H1 (cell line): Measurements from ENCODE around the gene IFRD1.

Experiments
- CBX8 ChIP-seq: fragments of 300-800, 300-1000 bp; sonication (generic); IDR thresholded peaks from 2 replicates; pipeline ENCODE4 v1.7.1; 2016; ENCODE audit warnings: low read depth, low read length, borderline replicate concordance
- CREB1 ChIP-seq: IDR thresholded peaks from 2 replicates; pipeline ENCODE4 v1.6.1; 2012; ENCODE audit warnings: inconsistent platforms
- EZH2 ChIP-seq: fragments of 200-600 bp; sonication (generic); IDR thresholded peaks from 2 replicates; pipeline ENCODE4 v1.7.1; 2012; ENCODE audit warnings: low read depth, mild to moderate bottlenecking, moderate library complexity, low read length, inconsistent platforms; ENCODE audit not compliant: severe bottlenecking
- HDAC6 ChIP-seq: IDR thresholded peaks from one replicate; pipeline ENCODE4 v1.7.1; 2012; ENCODE audit warnings: low read depth, mild to moderate bottlenecking, inconsistent platforms, low read length, moderate library complexity
- POLR2A ChIP-seq, 2 experiments: IDR thresholded peaks; 1 replicate in 1 of 2; 2 replicates in 1 of 2; pipeline ENCODE4 v1.6.1; 2011; ENCODE audit warnings: low read depth in 2 of 2, low read length in 2 of 2, mild to moderate bottlenecking in 2 of 2; ENCODE audit errors: control extremely low read depth in 1 of 2
- RAD21 ChIP-seq, 2 experiments: IDR thresholded peaks in 1 of 2; conservative IDR thresholded peaks in 1 of 2; 2 replicates each; pipeline ENCODE4 v1.6.1; 2011; ENCODE audit warnings: low read depth in 2 of 2, low read length in 2 of 2, improper control_type of control experiment in 1 of 2, inconsistent platforms in 1 of 2, mild to moderate bottlenecking in 1 of 2, moderate library complexity in 1 of 2
- SIN3A ChIP-seq, 2 experiments: IDR thresholded peaks in 1 of 2; conservative IDR thresholded peaks in 1 of 2; 2 replicates each; pipeline ENCODE4 v1.6.1; 2011 to 2012; ENCODE audit warnings: low read length in 2 of 2, improper control_type of control experiment in 1 of 2, low read depth in 1 of 2, mild to moderate bottlenecking in 1 of 2
- TAF1 ChIP-seq: IDR thresholded peaks from 2 replicates; pipeline ENCODE4 v1.6.1; 2011; ENCODE audit warnings: mild to moderate bottlenecking, low read depth, low read length
- TBP ChIP-seq: IDR thresholded peaks from 2 replicates; pipeline ENCODE4 v1.6.1; 2011; ENCODE audit warnings: low read depth, low read length, improper control_type of control experiment
- ZNF274 ChIP-seq: IDR thresholded peaks from 2 replicates; pipeline ENCODE4 v1.7.0; 2012; ENCODE audit warnings: low read length, borderline replicate concordance; ENCODE audit errors: extremely low read depth
- TF ChIP-seq, protein P1 (sequence below): IDR thresholded peaks from 2 replicates; pipeline ENCODE4 v1.6.1; 2012; ENCODE audit warnings: inconsistent platforms
- TF ChIP-seq, protein P2 (sequence below): IDR thresholded peaks from 2 replicates; pipeline ENCODE4 v1.6.1; 2011; ENCODE audit warnings: low read depth, mild to moderate bottlenecking, low read length; ENCODE audit not compliant: insufficient read depth
- TF ChIP-seq, protein P3 (sequence below), 3 experiments: IDR thresholded peaks; 1 replicate in 2 of 3; 2 replicates in 1 of 3; pipeline versions ENCODE4 v1.5.1 to v1.6.1; 2011; ENCODE audit warnings: low read length in 3 of 3, mild to moderate bottlenecking in 3 of 3, inconsistent platforms in 2 of 3, low read depth in 1 of 3, moderate library complexity in 1 of 3; ENCODE audit not compliant: insufficient read depth in 1 of 3; ENCODE audit errors: control extremely low read depth in 1 of 3
- TF ChIP-seq, protein P4 (sequence below): fragments of 300-600 bp; sonication (generic); IDR thresholded peaks from 2 replicates; pipeline ENCODE4 v1.7.1; 2012; ENCODE audit warnings: low read length, moderate library complexity, mild to moderate bottlenecking, inconsistent platforms; ENCODE audit not compliant: insufficient replicate concordance

DNA sequence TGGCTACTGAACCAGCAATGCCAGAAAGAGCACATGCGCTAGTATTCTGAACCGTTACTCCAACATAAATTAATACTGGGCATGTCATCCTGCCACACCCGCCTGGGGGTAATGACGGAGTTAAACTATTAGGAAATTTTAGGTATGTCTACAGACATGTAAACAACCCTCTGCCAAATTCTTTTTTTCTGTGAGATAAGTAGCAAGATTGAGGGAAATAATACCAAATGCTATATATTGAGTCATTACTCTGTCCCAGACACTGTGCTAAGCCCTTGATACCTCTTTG lies 37.9 kb downstream of the IFRD1 start:
- TF ChIP-seq SIN3A (conservative IDR thresholded peaks at IDR 0.05 in 1 of 2, IDR thresholded peaks at IDR 0.05 in 1 of 2; ENCODE audit: low read depth in 1 of 2, low read length in 2 of 2): no peak
- TF ChIP-seq ZNF274: no peak
- TF ChIP-seq EZH2: no peak
- TF ChIP-seq, protein P1, sequence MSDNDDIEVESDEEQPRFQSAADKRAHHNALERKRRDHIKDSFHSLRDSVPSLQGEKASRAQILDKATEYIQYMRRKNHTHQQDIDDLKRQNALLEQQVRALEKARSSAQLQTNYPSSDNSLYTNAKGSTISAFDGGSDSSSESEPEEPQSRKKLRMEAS: no peak
- TF ChIP-seq CREB1: no peak
- TF ChIP-seq, protein P2, sequence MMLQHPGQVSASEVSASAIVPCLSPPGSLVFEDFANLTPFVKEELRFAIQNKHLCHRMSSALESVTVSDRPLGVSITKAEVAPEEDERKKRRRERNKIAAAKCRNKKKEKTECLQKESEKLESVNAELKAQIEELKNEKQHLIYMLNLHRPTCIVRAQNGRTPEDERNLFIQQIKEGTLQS: no peak
- TF ChIP-seq, protein P3, sequence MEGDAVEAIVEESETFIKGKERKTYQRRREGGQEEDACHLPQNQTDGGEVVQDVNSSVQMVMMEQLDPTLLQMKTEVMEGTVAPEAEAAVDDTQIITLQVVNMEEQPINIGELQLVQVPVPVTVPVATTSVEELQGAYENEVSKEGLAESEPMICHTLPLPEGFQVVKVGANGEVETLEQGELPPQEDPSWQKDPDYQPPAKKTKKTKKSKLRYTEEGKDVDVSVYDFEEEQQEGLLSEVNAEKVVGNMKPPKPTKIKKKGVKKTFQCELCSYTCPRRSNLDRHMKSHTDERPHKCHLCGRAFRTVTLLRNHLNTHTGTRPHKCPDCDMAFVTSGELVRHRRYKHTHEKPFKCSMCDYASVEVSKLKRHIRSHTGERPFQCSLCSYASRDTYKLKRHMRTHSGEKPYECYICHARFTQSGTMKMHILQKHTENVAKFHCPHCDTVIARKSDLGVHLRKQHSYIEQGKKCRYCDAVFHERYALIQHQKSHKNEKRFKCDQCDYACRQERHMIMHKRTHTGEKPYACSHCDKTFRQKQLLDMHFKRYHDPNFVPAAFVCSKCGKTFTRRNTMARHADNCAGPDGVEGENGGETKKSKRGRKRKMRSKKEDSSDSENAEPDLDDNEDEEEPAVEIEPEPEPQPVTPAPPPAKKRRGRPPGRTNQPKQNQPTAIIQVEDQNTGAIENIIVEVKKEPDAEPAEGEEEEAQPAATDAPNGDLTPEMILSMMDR (IDR thresholded peaks at IDR 0.05; ENCODE audit: control extremely low read depth in 1 of 3, insufficient read depth in 1 of 3, low read depth in 1 of 3, low read length in 3 of 3): no peak
- no peak for TF ChIP-seq TAF1
- TF ChIP-seq, protein P4, sequence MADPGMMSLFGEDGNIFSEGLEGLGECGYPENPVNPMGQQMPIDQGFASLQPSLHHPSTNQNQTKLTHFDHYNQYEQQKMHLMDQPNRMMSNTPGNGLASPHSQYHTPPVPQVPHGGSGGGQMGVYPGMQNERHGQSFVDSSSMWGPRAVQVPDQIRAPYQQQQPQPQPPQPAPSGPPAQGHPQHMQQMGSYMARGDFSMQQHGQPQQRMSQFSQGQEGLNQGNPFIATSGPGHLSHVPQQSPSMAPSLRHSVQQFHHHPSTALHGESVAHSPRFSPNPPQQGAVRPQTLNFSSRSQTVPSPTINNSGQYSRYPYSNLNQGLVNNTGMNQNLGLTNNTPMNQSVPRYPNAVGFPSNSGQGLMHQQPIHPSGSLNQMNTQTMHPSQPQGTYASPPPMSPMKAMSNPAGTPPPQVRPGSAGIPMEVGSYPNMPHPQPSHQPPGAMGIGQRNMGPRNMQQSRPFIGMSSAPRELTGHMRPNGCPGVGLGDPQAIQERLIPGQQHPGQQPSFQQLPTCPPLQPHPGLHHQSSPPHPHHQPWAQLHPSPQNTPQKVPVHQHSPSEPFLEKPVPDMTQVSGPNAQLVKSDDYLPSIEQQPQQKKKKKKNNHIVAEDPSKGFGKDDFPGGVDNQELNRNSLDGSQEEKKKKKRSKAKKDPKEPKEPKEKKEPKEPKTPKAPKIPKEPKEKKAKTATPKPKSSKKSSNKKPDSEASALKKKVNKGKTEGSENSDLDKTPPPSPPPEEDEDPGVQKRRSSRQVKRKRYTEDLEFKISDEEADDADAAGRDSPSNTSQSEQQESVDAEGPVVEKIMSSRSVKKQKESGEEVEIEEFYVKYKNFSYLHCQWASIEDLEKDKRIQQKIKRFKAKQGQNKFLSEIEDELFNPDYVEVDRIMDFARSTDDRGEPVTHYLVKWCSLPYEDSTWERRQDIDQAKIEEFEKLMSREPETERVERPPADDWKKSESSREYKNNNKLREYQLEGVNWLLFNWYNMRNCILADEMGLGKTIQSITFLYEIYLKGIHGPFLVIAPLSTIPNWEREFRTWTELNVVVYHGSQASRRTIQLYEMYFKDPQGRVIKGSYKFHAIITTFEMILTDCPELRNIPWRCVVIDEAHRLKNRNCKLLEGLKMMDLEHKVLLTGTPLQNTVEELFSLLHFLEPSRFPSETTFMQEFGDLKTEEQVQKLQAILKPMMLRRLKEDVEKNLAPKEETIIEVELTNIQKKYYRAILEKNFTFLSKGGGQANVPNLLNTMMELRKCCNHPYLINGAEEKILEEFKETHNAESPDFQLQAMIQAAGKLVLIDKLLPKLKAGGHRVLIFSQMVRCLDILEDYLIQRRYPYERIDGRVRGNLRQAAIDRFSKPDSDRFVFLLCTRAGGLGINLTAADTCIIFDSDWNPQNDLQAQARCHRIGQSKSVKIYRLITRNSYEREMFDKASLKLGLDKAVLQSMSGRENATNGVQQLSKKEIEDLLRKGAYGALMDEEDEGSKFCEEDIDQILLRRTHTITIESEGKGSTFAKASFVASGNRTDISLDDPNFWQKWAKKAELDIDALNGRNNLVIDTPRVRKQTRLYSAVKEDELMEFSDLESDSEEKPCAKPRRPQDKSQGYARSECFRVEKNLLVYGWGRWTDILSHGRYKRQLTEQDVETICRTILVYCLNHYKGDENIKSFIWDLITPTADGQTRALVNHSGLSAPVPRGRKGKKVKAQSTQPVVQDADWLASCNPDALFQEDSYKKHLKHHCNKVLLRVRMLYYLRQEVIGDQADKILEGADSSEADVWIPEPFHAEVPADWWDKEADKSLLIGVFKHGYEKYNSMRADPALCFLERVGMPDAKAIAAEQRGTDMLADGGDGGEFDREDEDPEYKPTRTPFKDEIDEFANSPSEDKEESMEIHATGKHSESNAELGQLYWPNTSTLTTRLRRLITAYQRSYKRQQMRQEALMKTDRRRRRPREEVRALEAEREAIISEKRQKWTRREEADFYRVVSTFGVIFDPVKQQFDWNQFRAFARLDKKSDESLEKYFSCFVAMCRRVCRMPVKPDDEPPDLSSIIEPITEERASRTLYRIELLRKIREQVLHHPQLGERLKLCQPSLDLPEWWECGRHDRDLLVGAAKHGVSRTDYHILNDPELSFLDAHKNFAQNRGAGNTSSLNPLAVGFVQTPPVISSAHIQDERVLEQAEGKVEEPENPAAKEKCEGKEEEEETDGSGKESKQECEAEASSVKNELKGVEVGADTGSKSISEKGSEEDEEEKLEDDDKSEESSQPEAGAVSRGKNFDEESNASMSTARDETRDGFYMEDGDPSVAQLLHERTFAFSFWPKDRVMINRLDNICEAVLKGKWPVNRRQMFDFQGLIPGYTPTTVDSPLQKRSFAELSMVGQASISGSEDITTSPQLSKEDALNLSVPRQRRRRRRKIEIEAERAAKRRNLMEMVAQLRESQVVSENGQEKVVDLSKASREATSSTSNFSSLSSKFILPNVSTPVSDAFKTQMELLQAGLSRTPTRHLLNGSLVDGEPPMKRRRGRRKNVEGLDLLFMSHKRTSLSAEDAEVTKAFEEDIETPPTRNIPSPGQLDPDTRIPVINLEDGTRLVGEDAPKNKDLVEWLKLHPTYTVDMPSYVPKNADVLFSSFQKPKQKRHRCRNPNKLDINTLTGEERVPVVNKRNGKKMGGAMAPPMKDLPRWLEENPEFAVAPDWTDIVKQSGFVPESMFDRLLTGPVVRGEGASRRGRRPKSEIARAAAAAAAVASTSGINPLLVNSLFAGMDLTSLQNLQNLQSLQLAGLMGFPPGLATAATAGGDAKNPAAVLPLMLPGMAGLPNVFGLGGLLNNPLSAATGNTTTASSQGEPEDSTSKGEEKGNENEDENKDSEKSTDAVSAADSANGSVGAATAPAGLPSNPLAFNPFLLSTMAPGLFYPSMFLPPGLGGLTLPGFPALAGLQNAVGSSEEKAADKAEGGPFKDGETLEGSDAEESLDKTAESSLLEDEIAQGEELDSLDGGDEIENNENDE: no peak
- no peak for TF ChIP-seq TBP
- TF ChIP-seq CBX8: no peak
- no peak for TF ChIP-seq HDAC6
- TF ChIP-seq RAD21 (IDR thresholded peaks at IDR 0.05 in 1 of 2, conservative IDR thresholded peaks at IDR 0.05 in 1 of 2; ENCODE audit: low read depth in 2 of 2, low read length in 2 of 2): no peak
- TF ChIP-seq POLR2A (IDR thresholded peaks at IDR 0.05; ENCODE audit: control extremely low read depth in 1 of 2, low read depth in 2 of 2, low read length in 2 of 2): no peak
